Activated CD8-positive, alpha-beta T cell treated with anti-CD3 and anti-CD28 coated beads for 36 hours (primary cell): ENCODE measurements around the gene RHBDF2. TPM values are rescaled to one million over a fixed set of nuclear protein-coding genes. Genes with fewer than 3 reads are reported as not detected.
A peak's percentile ranks its signal among the peaks of the same experiment; 100 is the strongest.

Experiments
- ATAC-seq: fragments of 200-7000 bp; cut with Tn5 transposase; one replicate; pipeline ENCODE4 v1.10.0; 2021; ENCODE audit warnings: mild to moderate bottlenecking, moderate library complexity
- CTCF ChIA-PET: fragments of 350-600 bp; sonication (Branson Sonifier 250); formaldehyde crosslinking; loops from one replicate; lab custom pipeline; 2021; ENCODE audit warnings: antibody characterized with exemption; lab: Charles Lee
- POLR2A ChIA-PET: fragments of 350-600 bp; sonication (Branson Sonifier 250); formaldehyde crosslinking; loops from one replicate; lab custom pipeline; 2021; ENCODE audit warnings: antibody characterized with exemption; lab: Charles Lee
- DNase-seq: peaks from one replicate; pipeline ENCODE4 v3.0.0-alpha.2; 2020
- H3K27ac Mint-ChIP-seq: one replicate; pipeline ENCODE4 v1.8.0; 2021; ENCODE audit warnings: mild to moderate bottlenecking, mixed read lengths
- H3K27me3 Mint-ChIP-seq: one replicate; pipeline ENCODE4 v1.8.0; 2021; ENCODE audit warnings: mixed read lengths
- H3K36me3 Mint-ChIP-seq: one replicate; pipeline ENCODE4 v1.8.0; 2021; ENCODE audit warnings: low read depth, mixed read lengths
- H3K4me1 Mint-ChIP-seq: one replicate; pipeline ENCODE4 v1.8.0; 2021; ENCODE audit warnings: low read depth, mixed read lengths
- H3K4me3 Mint-ChIP-seq: one replicate; pipeline ENCODE4 v1.8.0; 2021; ENCODE audit warnings: mild to moderate bottlenecking, moderate library complexity, mixed read lengths
- H3K9me3 Mint-ChIP-seq: one replicate; pipeline ENCODE4 v1.8.0; 2021; ENCODE audit warnings: mixed read lengths
- intact Hi-C: fragments of 100-400 bp; cut with micrococcal nuclease; formaldehyde crosslinking; loops from one replicate; pipeline ENCODE4 v1.10.0; 2022
- total RNA-seq, 2 experiments: library from RNA; stranded (reverse); gene quantifications; one replicate each; pipeline ENCODE4 v1.2.3, GENCODE V29; 2021
- TF ChIP-seq, protein P1 (sequence below): fragments of 200-600 bp; IDR thresholded peaks from one replicate; pipeline ENCODE4 v1.8.0; 2022; ENCODE audit warnings: antibody characterized with exemption, mild to moderate bottlenecking

The RHBDF2 gene
- total RNA-seq, 2 experiments from 2014 or later = 19.9 to 20.4 TPM

DNA sequence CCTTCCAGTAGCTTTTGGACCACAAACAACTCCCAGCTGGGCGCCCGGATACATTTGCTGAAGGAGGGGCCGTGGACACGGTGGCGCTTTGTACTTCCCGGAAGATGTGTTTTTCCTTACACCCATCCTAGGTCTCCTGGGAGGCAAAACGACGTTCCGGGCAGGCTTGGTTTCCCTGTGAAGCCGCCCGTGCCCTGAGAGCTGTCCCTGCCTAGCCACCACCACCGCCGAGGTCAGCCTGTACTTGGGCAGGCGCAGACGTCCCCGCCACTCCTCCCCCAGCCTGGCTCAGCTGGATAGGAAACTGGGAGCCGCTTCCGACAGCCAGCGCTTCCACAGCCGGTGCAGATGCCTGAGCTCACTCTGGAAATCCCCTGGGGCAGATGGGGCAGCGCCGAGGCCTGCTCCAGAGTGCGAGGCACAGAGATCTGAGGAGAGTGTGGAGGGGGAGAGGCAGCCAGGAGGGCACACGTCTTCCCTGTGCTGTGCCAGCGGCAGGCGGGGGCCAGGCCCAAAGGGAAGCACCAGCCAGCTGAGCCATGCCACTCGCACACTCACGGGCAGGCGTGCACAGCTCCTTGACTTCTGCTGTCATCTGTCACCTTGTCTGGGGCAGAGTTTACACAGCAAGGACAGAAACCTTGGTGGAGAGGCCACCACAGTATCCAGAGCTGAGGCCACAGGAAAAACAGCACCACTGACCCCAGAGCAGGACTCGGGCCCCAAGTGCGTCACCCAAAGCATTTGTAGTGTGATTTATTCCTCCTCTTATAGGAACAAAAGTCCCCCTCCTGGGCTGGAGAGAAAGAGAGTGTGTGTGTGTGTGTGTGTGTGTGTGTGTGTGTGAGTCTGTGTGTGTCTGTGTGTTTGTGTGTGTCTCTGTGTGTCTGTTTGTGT lies 3.0 kb downstream of the RHBDF2 start:
- DNase-seq = no peak
- ChIA-PET POLR2A (interaction anchor here (0.9 to 4.3 kb wide), 3 partner anchors 8 to 60 kb away, joined by 3 to 16 read pairs (median 6); no protein-coding TSS in a partner anchor), CTCF (interaction anchor here (1.2 to 4.7 kb wide), 7 partner anchors 9 to 194 kb away, joined by 3 to 20 read pairs (median 3); partner anchors contain the start of gene AANAT)
- intact Hi-C loops = no loop called here
- H3K4me3 Mint-ChIP-seq = peak overlapping the region; percentile 15
- H3K27me3 Mint-ChIP-seq = no peaks in the 10 kb centered on the region
- H3K4me1 Mint-ChIP-seq = peaks cover 56% of the 10 kb centered on the region
- no peak overlapping the region for H3K27ac Mint-ChIP-seq
- no peaks in the 10 kb centered on the region for H3K9me3 Mint-ChIP-seq
- H3K36me3 Mint-ChIP-seq = no peaks in the 10 kb centered on the region
- ATAC-seq = no peak
- TF ChIP-seq, protein P1, sequence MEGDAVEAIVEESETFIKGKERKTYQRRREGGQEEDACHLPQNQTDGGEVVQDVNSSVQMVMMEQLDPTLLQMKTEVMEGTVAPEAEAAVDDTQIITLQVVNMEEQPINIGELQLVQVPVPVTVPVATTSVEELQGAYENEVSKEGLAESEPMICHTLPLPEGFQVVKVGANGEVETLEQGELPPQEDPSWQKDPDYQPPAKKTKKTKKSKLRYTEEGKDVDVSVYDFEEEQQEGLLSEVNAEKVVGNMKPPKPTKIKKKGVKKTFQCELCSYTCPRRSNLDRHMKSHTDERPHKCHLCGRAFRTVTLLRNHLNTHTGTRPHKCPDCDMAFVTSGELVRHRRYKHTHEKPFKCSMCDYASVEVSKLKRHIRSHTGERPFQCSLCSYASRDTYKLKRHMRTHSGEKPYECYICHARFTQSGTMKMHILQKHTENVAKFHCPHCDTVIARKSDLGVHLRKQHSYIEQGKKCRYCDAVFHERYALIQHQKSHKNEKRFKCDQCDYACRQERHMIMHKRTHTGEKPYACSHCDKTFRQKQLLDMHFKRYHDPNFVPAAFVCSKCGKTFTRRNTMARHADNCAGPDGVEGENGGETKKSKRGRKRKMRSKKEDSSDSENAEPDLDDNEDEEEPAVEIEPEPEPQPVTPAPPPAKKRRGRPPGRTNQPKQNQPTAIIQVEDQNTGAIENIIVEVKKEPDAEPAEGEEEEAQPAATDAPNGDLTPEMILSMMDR = no peak

GRCh38 chr17:76497699-76497978 lies 3.6 kb downstream of the RHBDF2 start:
- Mint-ChIP-seq H3K36me3 (no peaks in the 10 kb centered on the region), H3K4me1 (peaks cover 61% of the 10 kb centered on the region), H3K4me3 (no peak overlapping the region), H3K9me3 (no peaks in the 10 kb centered on the region), H3K27ac (no peak overlapping the region), H3K27me3 (no peaks in the 10 kb centered on the region)
- ATAC-seq (no peak), DNase-seq (no peak)
- intact Hi-C loops = no loop called here
- CTCF ChIA-PET = interaction anchor here (1.0 to 1.8 kb wide), 4 partner anchors 10 to 194 kb away, joined by 3 to 5 read pairs (median 3); no protein-coding TSS in a partner anchor
- POLR2A ChIA-PET = interaction anchor here (0.9 kb wide), 1 partner anchor 59 kb away, joined by 3 read pairs; no protein-coding TSS in a partner anchor
- TF ChIP-seq, protein P1 = no peak

DNA sequence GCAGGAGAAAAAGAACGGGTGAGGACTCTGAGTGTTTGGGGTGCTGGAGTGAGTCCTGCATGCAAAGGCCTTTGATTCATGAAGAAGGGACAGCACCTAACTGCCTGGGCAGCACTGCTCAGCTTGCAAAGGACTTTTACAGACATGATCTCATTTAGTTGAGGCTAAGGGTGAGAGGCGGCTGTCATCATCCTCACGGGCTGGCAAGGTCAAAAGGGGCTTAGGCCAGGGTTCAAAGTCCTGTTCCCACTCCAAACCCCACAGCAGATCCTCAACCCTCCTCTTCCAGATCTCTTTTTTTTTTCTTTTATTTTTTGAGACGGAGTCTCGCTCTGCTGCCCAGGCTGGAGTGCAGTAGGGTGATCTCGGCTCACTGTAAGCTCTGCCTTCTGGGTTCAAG lies 4.8 kb downstream of the RHBDF2 start:
- Mint-ChIP-seq H3K4me3 (no peak overlapping the region), H3K4me1 (peaks cover 64% of the 10 kb centered on the region), H3K36me3 (no peaks in the 10 kb centered on the region), H3K27me3 (no peaks in the 10 kb centered on the region), H3K27ac (no peak overlapping the region), H3K9me3 (no peaks in the 10 kb centered on the region)
- POLR2A ChIA-PET = interaction anchor here (0.8 to 1.3 kb wide), 3 partner anchors 46 to 112 kb away, joined by 3 to 5 read pairs (median 4); partner anchors contain the start of gene SPHK1
- CTCF ChIA-PET = interaction anchor here (1.2 kb wide), 1 partner anchor 89 kb away, joined by 3 read pairs; no protein-coding TSS in a partner anchor
- DNase-seq (peak; percentile 20), ATAC-seq (no peak)
- intact Hi-C loops = no loop called here
- TF ChIP-seq, protein P1 = no peak

DNA sequence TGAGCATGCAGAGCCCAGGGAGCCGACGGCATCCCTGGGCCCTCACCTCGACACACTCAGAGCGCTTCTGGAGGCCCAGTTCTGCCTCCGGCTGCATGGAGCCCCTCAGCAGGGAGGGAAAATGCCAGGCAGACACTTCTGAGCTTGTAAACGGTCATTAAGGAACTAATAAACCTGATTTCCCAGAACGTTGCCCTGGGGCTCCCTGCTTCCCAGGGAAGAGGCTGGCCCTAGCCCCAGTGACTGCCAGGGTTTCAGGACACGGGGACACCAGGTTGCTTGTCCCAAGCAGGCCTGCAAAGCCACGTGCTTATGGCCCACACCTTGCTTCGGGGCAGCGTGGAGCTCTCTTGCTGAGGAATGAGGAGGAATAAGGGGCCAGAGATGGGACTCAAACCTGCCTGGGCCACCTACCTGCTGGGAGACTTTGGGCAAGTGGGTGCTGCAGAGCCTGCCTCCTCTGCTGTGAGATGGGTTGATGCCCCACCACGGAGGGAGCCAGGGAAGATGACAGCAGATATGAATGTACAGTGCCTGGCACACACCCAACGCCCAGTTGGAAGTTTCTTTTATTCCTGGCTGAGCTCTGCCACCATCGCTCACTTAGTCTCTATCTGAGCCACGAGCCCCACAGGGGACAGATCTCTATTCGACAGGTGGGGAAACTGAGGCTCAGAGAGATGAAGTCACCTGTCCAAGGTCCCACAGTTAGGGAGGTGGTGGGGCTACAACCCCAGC lies 5.4 kb downstream of the RHBDF2 start:
- DNase-seq (no peak), ATAC-seq (no peak)
- no peaks in the 10 kb centered on the region for H3K36me3 Mint-ChIP-seq
- no peak overlapping the region for H3K4me3 Mint-ChIP-seq
- H3K4me1 Mint-ChIP-seq = peaks cover 67% of the 10 kb centered on the region
- intact Hi-C loops = no loop called here
- no peaks in the 10 kb centered on the region for H3K9me3 Mint-ChIP-seq
- TF ChIP-seq, protein P1 = no peak
- H3K27ac Mint-ChIP-seq = no peak overlapping the region
- ChIA-PET CTCF (interaction anchor here (1.0 kb wide), 1 partner anchor 87 kb away, joined by 4 read pairs; no protein-coding TSS in a partner anchor), POLR2A (interaction anchor here (0.8 to 1.3 kb wide), 4 partner anchors 10 to 111 kb away, joined by 3 to 5 read pairs (median 4); partner anchors contain the start of gene SPHK1)
- no peaks in the 10 kb centered on the region for H3K27me3 Mint-ChIP-seq
